H1 (cell line): Measurements from ENCODE around the gene KLF4. TPM values are rescaled to one million over a fixed set of nuclear protein-coding genes. Genes with fewer than 3 reads are reported as not detected.

Source experiments
- CTCF ChIA-PET: fragments of 300-600 bp; sonication (Branson Sonifier 250); formaldehyde crosslinking; loops from one replicate; lab custom pipeline; 2021; ENCODE audit not compliant: partially characterized antibody; lab: Charles Lee
- POLR2A ChIA-PET: fragments of 300-600 bp; sonication (Branson Sonifier 250); formaldehyde crosslinking; loops from one replicate; lab custom pipeline; 2021; ENCODE audit warnings: inconsistent platforms; ENCODE audit not compliant: partially characterized antibody; lab: Charles Lee
- DNase-seq, 2 experiments: peaks; one replicate each; pipeline versions ENCODE4 v3.0.0 to v3.0.0-alpha.2; 2010 to 2022; ENCODE audit warnings: low spot score in 2 of 2, low read depth in 1 of 2, mixed read lengths in 1 of 2
- FAIRE-seq: peaks from 2 replicates; lab custom pipeline; 2011; peaks lifted over from hg19 to GRCh38; lab: Jason Lieb, UNC
- H2AFZ ChIP-seq: 2 replicates; pipeline ENCODE4 v1.8.1; 2012; ENCODE audit warnings: low read length, inconsistent platforms
- H2AK5ac ChIP-seq: 2 replicates; pipeline ENCODE4 v1.6.1; 2013; ENCODE audit warnings: low read depth, low read length
- H2BK120ac ChIP-seq: replicated peaks from 2 replicates; pipeline ENCODE3; 2013; ENCODE audit warnings: low read depth, low read length, inconsistent platforms
- H2BK12ac ChIP-seq: 2 replicates; pipeline ENCODE4 v1.6.1; 2013; ENCODE audit warnings: low read depth, low read length
- H2BK15ac ChIP-seq: 2 replicates; pipeline ENCODE4 v1.6.1; 2013; ENCODE audit warnings: low read length
- H2BK20ac ChIP-seq: 2 replicates; pipeline ENCODE4 v1.6.1; 2013; ENCODE audit warnings: low read length
- H2BK5ac ChIP-seq: 2 replicates; pipeline ENCODE4 v1.6.1; 2013; ENCODE audit warnings: low read depth, low read length
- H3K14ac ChIP-seq: 2 replicates; pipeline ENCODE4 v1.6.1; 2013; ENCODE audit warnings: inconsistent platforms; ENCODE audit not compliant: insufficient read length
- H3K18ac ChIP-seq: 2 replicates; pipeline ENCODE4 v1.6.1; 2013; ENCODE audit warnings: low read length; ENCODE audit errors: extremely low read depth
- H3K23ac ChIP-seq: 2 replicates; pipeline ENCODE4 v1.6.1; 2013; ENCODE audit warnings: inconsistent platforms; ENCODE audit not compliant: insufficient read length
- H3K23me2 ChIP-seq: 2 replicates; pipeline ENCODE4 v1.6.1; 2013; ENCODE audit warnings: low read depth, low read length
- H3K27ac ChIP-seq: 2 replicates; pipeline ENCODE4 v1.6.1; 2011; ENCODE audit warnings: low read depth, low read length, inconsistent platforms
- H3K27me3 ChIP-seq, 4 experiments: replicated peaks in 1 of 4; 1 replicate in 1 of 4; 2 replicates in 3 of 4; pipeline versions ENCODE4 v1.6.1 to v1.8.1; 2011 to 2013; ENCODE audit warnings: low read length in 3 of 4, mild to moderate bottlenecking in 3 of 4, inconsistent platforms in 2 of 4, mixed read lengths in 2 of 4, moderate library complexity in 1 of 4; ENCODE audit not compliant: control insufficient read depth in 3 of 4, insufficient read depth in 3 of 4; ENCODE audit errors: extremely low read depth in 1 of 4
- H3K36me3 ChIP-seq, 4 experiments: 2 replicates each; pipeline versions ENCODE4 v1.6.1 to v1.8.1; 2011 to 2013; ENCODE audit warnings: mild to moderate bottlenecking in 4 of 4, low read length in 3 of 4, moderate library complexity in 2 of 4, control low read depth in 1 of 4, inconsistent platforms in 1 of 4; ENCODE audit not compliant: insufficient read depth in 4 of 4, control insufficient read depth in 2 of 4
- H3K4ac ChIP-seq: replicated peaks from 2 replicates; pipeline ENCODE3; 2013; ENCODE audit warnings: low read length, low read depth, mixed read lengths, inconsistent platforms; ENCODE audit not compliant: insufficient read length
- H3K4me1 ChIP-seq, 4 experiments: replicated peaks in 1 of 4; 1 replicate in 1 of 4; 2 replicates in 3 of 4; pipeline versions ENCODE4 v1.6.1 to v1.8.1; 2011 to 2013; ENCODE audit warnings: low read length in 3 of 4, inconsistent platforms in 2 of 4, mixed read lengths in 1 of 4; ENCODE audit not compliant: insufficient read depth in 4 of 4, control insufficient read depth in 3 of 4
- H3K4me2 ChIP-seq, 2 experiments: 2 replicates each; pipeline versions ENCODE4 v1.6.1 to v1.8.1; 2011 to 2013; ENCODE audit warnings: low read depth in 2 of 2, low read length in 2 of 2, control low read depth in 1 of 2, inconsistent platforms in 1 of 2, mild to moderate bottlenecking in 1 of 2; ENCODE audit not compliant: insufficient read depth in 1 of 2
- H3K4me3 ChIP-seq, 4 experiments: fragments of 200-600, 300-600 bp in 1 of 4; sonication (generic), shearing (Covaris generic), sonication (Bioruptor Twin) in 1 of 4; 2 replicates each; pipeline versions ENCODE4 v1.5.1 to v1.8.1; 2011 to 2016; ENCODE audit warnings: low read length in 4 of 4, low read depth in 3 of 4, control low read depth in 2 of 4, inconsistent platforms in 2 of 4, mild to moderate bottlenecking in 2 of 4, mixed read lengths in 1 of 4, moderate library complexity in 1 of 4; ENCODE audit not compliant: insufficient read depth in 2 of 4; ENCODE audit errors: extremely low read depth in 1 of 4
- H3K56ac ChIP-seq: replicated peaks from 2 replicates; pipeline ENCODE3; 2013; ENCODE audit warnings: low read depth, mild to moderate bottlenecking, mixed read lengths, low read length, inconsistent platforms; ENCODE audit not compliant: insufficient read length
- H3K79me1 ChIP-seq: 2 replicates; pipeline ENCODE4 v1.6.1; 2013; ENCODE audit warnings: low read depth, low read length, control low read depth
- H3K79me2 ChIP-seq, 2 experiments: 2 replicates each; pipeline versions ENCODE4 v1.6.1 to v1.8.1; 2012 to 2013; ENCODE audit warnings: low read length in 2 of 2, mild to moderate bottlenecking in 2 of 2, inconsistent platforms in 1 of 2; ENCODE audit not compliant: insufficient read depth in 2 of 2, control insufficient read depth in 1 of 2
- H3K9ac ChIP-seq, 4 experiments: replicated peaks in 1 of 4; 1 replicate in 1 of 4; 2 replicates in 3 of 4; pipeline versions ENCODE4 v1.6.1 to v1.8.1; 2011 to 2013; ENCODE audit warnings: low read depth in 3 of 4, low read length in 3 of 4, control low read depth in 2 of 4, mild to moderate bottlenecking in 2 of 4, moderate library complexity in 2 of 4, inconsistent platforms in 1 of 4; ENCODE audit errors: extremely low read depth in 1 of 4
- H3K9me3 ChIP-seq, 2 experiments: 2 replicates each; pipeline versions ENCODE4 v1.6.1 to v1.8.1; 2012 to 2013; ENCODE audit warnings: mild to moderate bottlenecking in 2 of 2, moderate library complexity in 2 of 2, control low read depth in 1 of 2, inconsistent platforms in 1 of 2, low read depth in 1 of 2, low read length in 1 of 2, mixed read lengths in 1 of 2; ENCODE audit not compliant: insufficient read depth in 2 of 2
- H4K20me1 ChIP-seq, 2 experiments: replicated peaks in 1 of 2; 2 replicates each; pipeline versions ENCODE3 to v1.8.1; 2011 to 2013; ENCODE audit warnings: inconsistent platforms in 2 of 2, low read length in 2 of 2, mild to moderate bottlenecking in 1 of 2; ENCODE audit not compliant: insufficient read depth in 2 of 2, control insufficient read depth in 1 of 2
- H4K5ac ChIP-seq: 2 replicates; pipeline ENCODE4 v1.6.1; 2013; ENCODE audit warnings: low read length, low read depth, mixed read lengths, inconsistent platforms; ENCODE audit not compliant: insufficient read length
- H4K8ac ChIP-seq: 2 replicates; pipeline ENCODE4 v1.8.0; 2013; ENCODE audit warnings: mild to moderate bottlenecking, moderate library complexity, low read length, inconsistent platforms; ENCODE audit not compliant: insufficient read depth; ENCODE audit errors: extremely low read depth
- H4K91ac ChIP-seq: replicated peaks from 2 replicates; pipeline ENCODE3; 2013; ENCODE audit warnings: low read length, mixed read lengths, inconsistent platforms; ENCODE audit not compliant: insufficient read length
- ASH2L ChIP-seq: fragments of 200-600, 300-600 bp; sonication (generic); IDR thresholded peaks from one replicate; pipeline ENCODE4 v1.7.1; 2017; ENCODE audit warnings: low read length
- BACH1 ChIP-seq: IDR thresholded peaks from 2 replicates; pipeline ENCODE4 v1.6.1; 2012; ENCODE audit warnings: low read length, improper control_type of control experiment
- BRCA1 ChIP-seq: IDR thresholded peaks from 2 replicates; pipeline ENCODE4 v1.6.1; 2012; ENCODE audit warnings: low read depth, low read length, improper control_type of control experiment
- CHD1 ChIP-seq: IDR thresholded peaks from 2 replicates; pipeline ENCODE4 v1.6.1; 2012; ENCODE audit warnings: low read depth, low read length, improper control_type of control experiment
- CTBP2 ChIP-seq: IDR thresholded peaks from 2 replicates; pipeline ENCODE4 v1.7.0; 2011; ENCODE audit warnings: borderline replicate concordance, mild to moderate bottlenecking, moderate library complexity, mixed read lengths, low read length; ENCODE audit not compliant: insufficient read depth, insufficient read length
- GTF2F1 ChIP-seq: IDR thresholded peaks from 2 replicates; pipeline ENCODE4 v1.6.1; 2012; ENCODE audit warnings: low read depth, low read length, improper control_type of control experiment, borderline replicate concordance
- RNF2 ChIP-seq: fragments of 200-900, 300-1000 bp; sonication (generic); IDR thresholded peaks from 2 replicates; pipeline ENCODE4 v1.7.1; 2016; ENCODE audit warnings: borderline replicate concordance, low read depth, mild to moderate bottlenecking, antibody characterized with exemption, low read length; ENCODE audit not compliant: poor library complexity, severe bottlenecking; ENCODE audit errors: missing control alignments
- SIRT6 ChIP-seq: IDR thresholded peaks from one replicate; pipeline ENCODE4 v1.7.1; 2012; ENCODE audit warnings: low read length, inconsistent platforms
- SP2 ChIP-seq: IDR thresholded peaks from 2 replicates; pipeline ENCODE4 v1.6.1; 2012; ENCODE audit warnings: mild to moderate bottlenecking, low read length, inconsistent platforms
- SP4 ChIP-seq: IDR thresholded peaks from 2 replicates; pipeline ENCODE4 v1.6.1; 2012; ENCODE audit warnings: low read length, inconsistent platforms
- TAF7 ChIP-seq: optimal IDR thresholded peaks from 2 replicates; pipeline ENCODE3; 2011; ENCODE audit warnings: low read depth, mild to moderate bottlenecking, inconsistent platforms, low read length, moderate library complexity, borderline replicate concordance
- WGBS, 2 experiments: shearing (Covaris generic) in 1 of 2; methylation state at CpG; one replicate each; pipeline versions ENCODE4 v1.1.6 to v1.1.7; 2013 to 2015; ENCODE audit warnings: low lambda C conversion rate in 2 of 2, mixed read lengths in 2 of 2, inconsistent platforms in 1 of 2, low coverage in 1 of 2, missing lambda C conversion rate in 1 of 2; ENCODE audit not compliant: insufficient replicate concordance in 2 of 2, insufficient coverage in 1 of 2, insufficient read length in 1 of 2; ENCODE audit errors: extremely low coverage in 1 of 2, missing lambda C conversion rate in 1 of 2; 5-methylcytosine and 5-hydroxymethylcytosine counted together
- polyA plus RNA-seq, 7 experiments: library from polyadenylated mRNA; depleted of rRNA in 3 of 7; stranded (reverse) in 5 of 7; unstranded in 2 of 7; fragments of >200 nt in 5 of 7; fragments of 200-250 nt in 2 of 7; gene quantifications; 1 replicate in 5 of 7; 2 replicates in 1 of 7; 4 replicates in 1 of 7; pipeline versions ENCODE4 v1.2.1 to v1.2.3, GENCODE V29; 2011 to 2013; ENCODE audit warnings: missing spikeins in 2 of 7, mixed read lengths in 2 of 7
- total RNA-seq: library from RNA; stranded (reverse); fragmentation: NEBNext Ultra II Directional; extraction: Animal tissue kit (Norgen Biotek cat#: 25700); gene quantifications from 2 replicates; pipeline ENCODE4 v1.2.1, GENCODE V29; 2021
- TF ChIP-seq, protein P1 (sequence below): IDR thresholded peaks from 2 replicates; pipeline ENCODE4 v1.6.1; 2012; ENCODE audit warnings: low read length, inconsistent platforms

The KLF4 gene
- total and polyA plus RNA-seq, 2 of the 8 experiments (the other 6 are each of a cell fraction or from before 2014, with no cell fraction given): 0.77 to 2.8 TPM

DNA sequence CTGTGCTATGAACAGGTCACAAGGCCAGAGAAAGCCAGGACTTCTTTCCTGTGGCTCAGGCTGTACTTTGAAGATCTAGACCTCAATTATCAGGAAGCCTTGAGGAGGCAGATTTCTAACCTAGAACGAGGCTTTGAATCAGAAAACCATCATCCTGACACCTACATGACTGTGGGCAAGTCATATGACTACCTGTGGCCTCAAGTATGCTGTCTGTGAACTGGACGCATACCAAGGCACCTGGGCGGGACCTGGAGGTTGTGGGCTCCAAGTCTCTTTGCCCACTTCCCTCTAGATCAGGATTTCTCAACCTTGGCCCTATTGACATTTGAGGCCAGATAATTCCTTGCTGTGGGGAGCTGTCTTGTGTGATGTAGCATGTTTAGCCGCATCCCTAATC lies 42.5 kb downstream of the KLF4 start:
- no peak overlapping the region for H2AK5ac ChIP-seq
- H3K79me2 ChIP-seq: no peaks in the 10 kb centered on the region
- H3K23me2 ChIP-seq: no peaks in the 10 kb centered on the region
- H3K4me2 ChIP-seq: no peak overlapping the region
- no peak overlapping the region for H2BK15ac ChIP-seq
- no peak overlapping the region for H3K18ac ChIP-seq
- no peak overlapping the region for H3K27ac ChIP-seq
- 86% methylated on average over 4 of the region's 4 CpGs; no CpG with 5 or more reads in 1 of the 2 experiments for WGBS, 2 experiments
- H4K91ac ChIP-seq: no peak overlapping the region
- no peaks in the 10 kb centered on the region for H3K36me3 ChIP-seq
- H4K8ac ChIP-seq: no peak overlapping the region
- no peak overlapping the region for H4K5ac ChIP-seq
- H3K9ac ChIP-seq: no peak overlapping the region
- TF ChIP-seq TAF7 (no peak), CTBP2 (no peak), SIRT6 (no peak), RNF2 (no peak), BACH1 (no peak), GTF2F1 (no peak), BRCA1 (no peak), SP4 (no peak), CHD1 (no peak), SP2 (no peak), ASH2L (no peak)
- TF ChIP-seq, protein P1, sequence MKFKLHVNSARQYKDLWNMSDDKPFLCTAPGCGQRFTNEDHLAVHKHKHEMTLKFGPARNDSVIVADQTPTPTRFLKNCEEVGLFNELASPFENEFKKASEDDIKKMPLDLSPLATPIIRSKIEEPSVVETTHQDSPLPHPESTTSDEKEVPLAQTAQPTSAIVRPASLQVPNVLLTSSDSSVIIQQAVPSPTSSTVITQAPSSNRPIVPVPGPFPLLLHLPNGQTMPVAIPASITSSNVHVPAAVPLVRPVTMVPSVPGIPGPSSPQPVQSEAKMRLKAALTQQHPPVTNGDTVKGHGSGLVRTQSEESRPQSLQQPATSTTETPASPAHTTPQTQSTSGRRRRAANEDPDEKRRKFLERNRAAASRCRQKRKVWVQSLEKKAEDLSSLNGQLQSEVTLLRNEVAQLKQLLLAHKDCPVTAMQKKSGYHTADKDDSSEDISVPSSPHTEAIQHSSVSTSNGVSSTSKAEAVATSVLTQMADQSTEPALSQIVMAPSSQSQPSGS: no peak
- H3K4me1 ChIP-seq: no peaks in the 10 kb centered on the region
- no peaks in the 10 kb centered on the region for H3K9me3 ChIP-seq
- no peak overlapping the region for H3K23ac ChIP-seq
- H4K20me1 ChIP-seq: no peaks in the 10 kb centered on the region
- DNase-seq: no peak
- no peak for FAIRE-seq
- H3K56ac ChIP-seq: no peak overlapping the region
- H2BK12ac ChIP-seq: no peak overlapping the region
- H3K4ac ChIP-seq: no peak overlapping the region
- CTCF ChIA-PET: interaction anchor here (0.9 to 1.3 kb wide), 3 partner anchors 22 to 40 kb away, joined by 4 to 5 read pairs (median 4); no protein-coding TSS in a partner anchor
- no peak overlapping the region for H2BK20ac ChIP-seq
- H3K27me3 ChIP-seq: no peaks in the 10 kb centered on the region
- no peak overlapping the region for H2BK5ac ChIP-seq
- POLR2A ChIA-PET: no interaction called here
- H2BK120ac ChIP-seq: no peak overlapping the region
- H3K4me3 ChIP-seq: no peak overlapping the region
- no peak overlapping the region for H3K14ac ChIP-seq
- H3K79me1 ChIP-seq: no peaks in the 10 kb centered on the region
- no peak overlapping the region for H2AFZ ChIP-seq
